Heart left ventricle (tissue), 16 donors: ENCODE results near the gene TFIP11. TPM values are rescaled to one million over a fixed set of nuclear protein-coding genes. Genes with fewer than 3 reads are reported as not detected.

ENCODE experiments used
- ATAC-seq, 4 donors: fragments of 200-7000 bp; cut with Tn5 transposase; one replicate each; pipeline ENCODE4 v1.9.1; 2020 to 2022; ENCODE audit warnings: moderate library complexity in 4 of 4, mild to moderate bottlenecking in 3 of 4, moderate number of reproducible peaks in 1 of 4
- DNase-seq, 5 donors: peaks; one replicate each; pipeline ENCODE4 v3.0.0-alpha.2; 2020
- H3K27ac ChIP-seq, 12 donors: fragments of 200-600 bp; sonication (generic) in 4 of 12; one replicate each; pipeline versions ENCODE4 v1.5.0 to v1.8.0; 2016 to 2022; ENCODE audit warnings: mild to moderate bottlenecking in 2 of 12
- H3K27me3 ChIP-seq, 9 donors: fragments of 200-600 bp; sonication (generic) in 2 of 9; one replicate each; pipeline versions ENCODE4 v1.5.1 to v1.8.0; 2016 to 2022; ENCODE audit warnings: mild to moderate bottlenecking in 3 of 9
- H3K36me3 ChIP-seq, 9 donors: fragments of 200-600 bp; sonication (generic) in 2 of 9; one replicate each; pipeline versions ENCODE4 v1.5.0 to v1.8.0; 2018 to 2022; ENCODE audit warnings: mild to moderate bottlenecking in 2 of 9
- H3K4me1 ChIP-seq, 12 donors: fragments of 200-600 bp; sonication (generic) in 4 of 12; one replicate each; pipeline versions ENCODE4 v1.5.0 to v1.8.0; 2016 to 2022; ENCODE audit warnings: mild to moderate bottlenecking in 3 of 12
- H3K4me3 ChIP-seq, 12 donors: fragments of 200-600 bp; sonication (generic) in 4 of 12; one replicate each; pipeline versions ENCODE4 v1.5.0 to v1.8.0; 2017 to 2022; ENCODE audit warnings: mild to moderate bottlenecking in 9 of 12, moderate library complexity in 4 of 12
- H3K9me3 ChIP-seq, 12 donors: fragments of 200-600 bp; sonication (generic) in 4 of 12; one replicate each; pipeline versions ENCODE4 v1.5.0 to v1.8.0; 2016 to 2022; ENCODE audit warnings: mild to moderate bottlenecking in 1 of 12
- POLR2A ChIP-seq, 2 donors: fragments of 450-650 bp; IDR thresholded peaks; one replicate each; pipeline ENCODE4 v1.6.1; 2017; ENCODE audit warnings: antibody characterized with exemption in 2 of 2, mild to moderate bottlenecking in 2 of 2, moderate library complexity in 2 of 2
- WGBS, 4 donors: extraction: QIAGEN DNeasy Blood & Tissue Kit in 2 of 4; methylation state at CpG; one replicate each; pipeline versions ENCODE4 v1.1.5 to v1.1.7; 2013 to 2018; 5-methylcytosine and 5-hydroxymethylcytosine counted together
- intact Hi-C, 10 donors: fragments of 100-400 bp; cut with DNase I; formaldehyde crosslinking; loops; one replicate each; pipeline versions ENCODE4 v1.11.1 to v1.14.2; 2022
- polyA plus RNA-seq, 2 donors: library from polyadenylated mRNA; stranded (reverse); fragments of 200-250 nt; gene quantifications; one replicate each; pipeline ENCODE4 v1.2.3, GENCODE V29; 2013
- total RNA-seq, 9 donors: library from RNA; depleted of rRNA in 2 of 9; stranded (reverse); fragments of >200 nt in 2 of 9; fragmentation: NEBNext Ultra II Directional in 3 of 9; extraction: Animal tissue kit (Norgen Biotek cat#: 25700) in 3 of 9; gene quantifications; one replicate each; pipeline versions ENCODE4 v1.1.0 to v1.2.4, GENCODE V29; 2016 to 2023
- TF ChIP-seq, protein P1 (sequence below), 12 donors: fragments of 200-600 bp; sonication (generic) in 4 of 12; IDR thresholded peaks; one replicate each; pipeline versions ENCODE4 v1.5.0 to v1.8.0; 2018 to 2022; ENCODE audit warnings: antibody characterized with exemption in 12 of 12, mild to moderate bottlenecking in 5 of 12
- donor health status: ischemic (EF 13 %, LVEDD 7.1; RV severe dilation, severe dysfunction).
- donor health status: healthy with polysubstance abuse.
- donor health status: DM: no; HTN: yes; CAD: no.
- donor health status: DM: no; HTN: no; CAD: no.
- donor health status: ischemic (EF 25% LVEDD 6.9; RV normal size, moderate dysfunction).
- donor health status: ischemic (EF 25% LVEDD 5.7; RV mildly dilated, moderate dysfunction).
- donor health status: healthy.
- donor health status: DM: yes; HTN: yes; CAD: no.
- donor health status: ischemic (EF 35%, LVEDD 5.7; RV mildly dilated, moderate dysfunction).
- donor health status: nonischemic (EF 11% LVEDD 7.7; RV severe dilation, severe dysfunction).
- donor health status: DM: yes; HTN: yes; CAD: no.
- donor health status: PGD.
- donor health status: ischemic (EF 29% LVEDD 5.4; RV normal size, mild dysfunction).
- donor health status: nonischemic (EF 23%, LVEDD 6.1; RV moderate dilation, normal function).

The TFIP11 gene
- total and polyA plus RNA-seq, 11 donors = 15.1 to 28.0 (median 23.1) TPM

- intact Hi-C loops = no loop called here
- no peak overlapping the region for H3K4me3 ChIP-seq
- no peak for TF ChIP-seq POLR2A (IDR thresholded peaks at IDR 0.05)
- TF ChIP-seq, protein P1, sequence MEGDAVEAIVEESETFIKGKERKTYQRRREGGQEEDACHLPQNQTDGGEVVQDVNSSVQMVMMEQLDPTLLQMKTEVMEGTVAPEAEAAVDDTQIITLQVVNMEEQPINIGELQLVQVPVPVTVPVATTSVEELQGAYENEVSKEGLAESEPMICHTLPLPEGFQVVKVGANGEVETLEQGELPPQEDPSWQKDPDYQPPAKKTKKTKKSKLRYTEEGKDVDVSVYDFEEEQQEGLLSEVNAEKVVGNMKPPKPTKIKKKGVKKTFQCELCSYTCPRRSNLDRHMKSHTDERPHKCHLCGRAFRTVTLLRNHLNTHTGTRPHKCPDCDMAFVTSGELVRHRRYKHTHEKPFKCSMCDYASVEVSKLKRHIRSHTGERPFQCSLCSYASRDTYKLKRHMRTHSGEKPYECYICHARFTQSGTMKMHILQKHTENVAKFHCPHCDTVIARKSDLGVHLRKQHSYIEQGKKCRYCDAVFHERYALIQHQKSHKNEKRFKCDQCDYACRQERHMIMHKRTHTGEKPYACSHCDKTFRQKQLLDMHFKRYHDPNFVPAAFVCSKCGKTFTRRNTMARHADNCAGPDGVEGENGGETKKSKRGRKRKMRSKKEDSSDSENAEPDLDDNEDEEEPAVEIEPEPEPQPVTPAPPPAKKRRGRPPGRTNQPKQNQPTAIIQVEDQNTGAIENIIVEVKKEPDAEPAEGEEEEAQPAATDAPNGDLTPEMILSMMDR (IDR thresholded peaks at IDR 0.05) = no peak
- no peak for ATAC-seq
- no peaks in the 10 kb centered on the region for H3K9me3 ChIP-seq
- DNase-seq = no peak
- H3K36me3 ChIP-seq = peaks cover 0 to 7% (median 1%) of the 10 kb centered on the region in 9 donors
- 77 to 84% (median 81%) methylated on average over 15 of the region's 15 CpGs for WGBS, 4 donors
- peaks cover 0 to 8% (median 0%) of the 10 kb centered on the region in 12 donors for H3K4me1 ChIP-seq
- no peak overlapping the region for H3K27ac ChIP-seq
- no peaks in the 10 kb centered on the region for H3K27me3 ChIP-seq
Observed at GRCh38 chr22:26445577-26446275, 66.5 kb downstream of the TFIP11 start.

- H3K27ac ChIP-seq = no peak overlapping the region
- H3K27me3 ChIP-seq = no peaks in the 10 kb centered on the region
- no peak overlapping the region for H3K4me3 ChIP-seq
- ATAC-seq (no peak), DNase-seq (no peak)
- H3K36me3 ChIP-seq = no peaks in the 10 kb centered on the region
- whole genome bisulfite sequencing, 4 donors = 86 to 96% (median 90%) methylated on average over 8 of the region's 8 CpGs
- H3K4me1 ChIP-seq = peaks cover 0 to 8% (median 0%) of the 10 kb centered on the region in 12 donors
- TF ChIP-seq, protein P1 (IDR thresholded peaks at IDR 0.05) = no peak
- TF ChIP-seq POLR2A (IDR thresholded peaks at IDR 0.05) = no peak
- intact Hi-C loops = no loop called here
- no peaks in the 10 kb centered on the region for H3K9me3 ChIP-seq
Observed at GRCh38 chr22:26444777-26445176, 67.5 kb downstream of the TFIP11 start.

DNA sequence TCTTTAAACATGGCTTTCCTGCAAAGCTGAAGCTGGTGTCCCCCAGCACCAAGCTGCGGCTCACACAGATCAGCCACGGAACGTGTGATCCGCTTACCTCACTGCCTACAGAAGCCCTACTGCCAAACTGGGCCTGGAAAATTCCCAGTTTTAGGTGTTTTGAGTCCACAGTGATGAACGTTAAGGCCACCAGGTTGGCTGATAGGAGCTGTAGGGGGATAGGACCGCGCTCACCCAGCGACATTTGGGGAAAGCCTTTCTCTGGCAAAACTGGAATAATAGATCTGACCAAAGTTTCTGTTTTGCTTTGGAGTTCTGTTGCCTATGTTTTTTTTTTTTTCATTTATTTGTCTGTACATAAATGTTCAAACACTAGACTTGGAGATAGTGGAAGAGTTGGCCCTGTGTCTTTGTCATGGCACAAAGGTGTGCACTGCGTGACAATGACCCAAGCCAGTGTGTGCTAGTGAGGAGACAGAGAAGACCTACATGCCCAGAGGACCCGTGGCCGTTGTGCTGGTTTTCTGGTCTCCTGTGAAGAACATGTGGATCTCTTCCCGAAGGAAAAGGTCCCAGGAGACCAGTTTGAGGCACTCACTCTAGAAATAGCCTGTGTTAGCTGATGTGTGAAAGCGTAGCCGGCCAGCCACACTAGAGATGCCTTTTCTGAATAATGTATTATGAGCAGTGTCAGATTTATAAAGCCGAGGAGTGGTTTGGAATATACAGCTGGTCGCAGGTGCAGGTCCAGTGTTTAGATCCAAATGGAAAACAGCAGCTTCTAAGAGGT, 68.2 kb downstream of the TFIP11 start:
- WGBS, 4 donors = 84 to 86% (median 84%) methylated on average over 16 of the region's 16 CpGs
- no peak overlapping the region for H3K27ac ChIP-seq
- H3K27me3 ChIP-seq = no peaks in the 10 kb centered on the region
- H3K4me1 ChIP-seq = peaks cover 0 to 8% (median 0%) of the 10 kb centered on the region in 12 donors
- TF ChIP-seq POLR2A (IDR thresholded peaks at IDR 0.05) = no peak
- TF ChIP-seq, protein P1 (IDR thresholded peaks at IDR 0.05) = no peak
- intact Hi-C loops = no loop called here
- H3K36me3 ChIP-seq = no peaks in the 10 kb centered on the region
- DNase-seq (no peak), ATAC-seq (no peak)
- no peak overlapping the region for H3K4me3 ChIP-seq
- no peaks in the 10 kb centered on the region for H3K9me3 ChIP-seq

DNA sequence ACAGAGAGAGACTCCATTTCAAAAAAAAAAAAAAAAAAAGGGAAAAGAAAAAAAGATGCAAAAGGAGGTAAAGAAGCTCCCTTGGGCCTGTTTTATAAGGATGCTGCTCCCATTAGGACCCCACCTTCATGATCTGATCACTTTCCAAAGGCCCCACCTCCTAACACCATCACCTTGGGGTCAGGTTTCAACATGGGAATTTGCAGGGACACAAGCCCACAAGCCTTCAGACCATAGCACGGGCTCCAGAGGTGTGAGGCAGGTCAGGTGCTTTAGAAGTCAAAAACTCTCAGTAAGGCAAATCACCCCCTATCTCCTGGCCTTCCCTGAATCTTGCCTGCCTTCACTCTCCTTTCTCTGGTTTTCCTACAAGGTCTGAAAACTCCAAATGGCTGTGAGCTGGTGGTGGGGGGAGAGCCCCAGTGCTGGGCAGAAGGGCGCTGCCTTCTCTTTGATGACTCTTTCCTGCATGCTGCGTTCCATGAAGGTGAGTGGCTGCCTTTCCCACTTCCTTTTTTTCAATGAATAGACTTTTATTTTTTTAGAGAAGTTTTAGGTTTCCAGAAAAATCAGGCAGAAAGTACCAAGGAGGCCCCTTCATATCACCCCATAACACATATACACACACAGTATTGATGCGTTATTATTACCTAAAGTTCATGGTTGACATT, 70.1 kb downstream of the TFIP11 start:
- no peak overlapping the region for H3K4me3 ChIP-seq
- DNase-seq = no peak
- intact Hi-C loops = no loop called here
- no peaks in the 10 kb centered on the region for H3K9me3 ChIP-seq
- H3K36me3 ChIP-seq = no peaks in the 10 kb centered on the region
- WGBS, 4 donors = 76 to 89% (median 84%) methylated on average over 4 of the region's 4 CpGs
- H3K27ac ChIP-seq = no peak overlapping the region
- no peaks in the 10 kb centered on the region for H3K4me1 ChIP-seq
- TF ChIP-seq, protein P1 (IDR thresholded peaks at IDR 0.05) = no peak
- TF ChIP-seq POLR2A (IDR thresholded peaks at IDR 0.05) = no peak
- no peak for ATAC-seq
- H3K27me3 ChIP-seq = no peaks in the 10 kb centered on the region
